SK-N-DZ (cell line): ENCODE measurements around the gene STEAP1B.

ENCODE experiments used
- DNase-seq: peaks from one replicate; pipeline ENCODE4 v3.0.0-alpha.2; 2015; ENCODE audit warnings: low spot score

STEAP1B gene

GRCh38 chr7:22372863-22373262 lies 127.1 kb downstream of the STEAP1B start:
- DNase-seq, result no peak

GRCh38 chr7:22371878-22372277 lies 128.1 kb downstream of the STEAP1B start:
- no peak for DNase-seq
